ENCODE results near the gene SEMA6B. TPM values are rescaled to one million over a fixed set of nuclear protein-coding genes. Genes with fewer than 3 reads are reported as not detected.
A peak's percentile ranks its signal among the peaks of the same experiment; 100 is the strongest.

The SEMA6B gene
- polyA plus RNA-seq, 1 of the 3 experiments (the other 2 are of a cell fraction), result 3.7 TPM

DNA sequence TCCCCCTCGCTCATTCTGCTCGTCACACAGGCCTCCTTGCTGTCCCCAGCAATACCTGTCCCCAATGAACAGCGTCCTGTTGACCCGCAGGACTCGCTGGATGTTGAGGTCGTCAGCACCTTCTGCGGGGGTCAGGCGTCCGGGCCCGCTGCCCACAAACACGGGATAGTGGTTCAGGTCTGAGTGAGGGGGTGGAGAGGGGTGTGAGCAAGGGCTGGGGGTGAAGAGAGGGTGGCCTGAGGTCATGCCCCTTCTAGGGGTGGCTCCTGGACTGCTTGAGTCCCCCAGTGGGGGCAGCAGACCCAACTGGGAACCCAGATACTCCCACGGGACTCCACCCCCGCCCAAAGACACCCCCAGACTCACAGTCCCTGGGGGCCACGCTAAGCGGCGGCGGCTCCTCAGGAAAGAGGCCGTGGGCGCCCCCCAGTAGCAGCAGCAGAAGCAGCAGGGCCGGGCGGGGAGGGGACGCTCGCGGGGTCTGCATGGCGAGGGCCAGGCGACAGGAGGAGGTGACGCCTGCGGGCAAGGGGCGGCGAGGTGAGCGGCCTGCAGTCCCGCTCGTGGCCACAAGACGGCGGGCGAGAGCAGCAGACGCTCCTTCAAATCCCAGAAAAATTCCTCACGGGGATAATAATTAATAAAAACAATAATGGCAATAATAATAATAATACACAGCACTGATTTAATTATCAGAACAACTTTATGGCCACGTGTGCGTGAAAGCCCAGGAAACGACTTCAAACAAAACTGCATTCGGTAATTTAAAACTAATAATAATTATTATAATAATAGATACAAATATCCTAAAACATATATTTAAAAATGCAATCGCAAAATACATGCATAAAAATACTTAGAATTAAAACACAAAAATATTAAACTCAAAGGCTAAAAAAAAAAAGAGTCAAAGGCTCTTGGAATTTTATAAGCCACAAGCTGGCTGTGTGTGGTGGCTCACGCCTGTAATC is 1.2 kb downstream of the SEMA6B start (continued):
- no peak for TF ChIP-seq RCOR1 (IDR thresholded peaks at IDR 0.05; ENCODE audit: low read length)
- no peak for TF ChIP-seq EP300 (IDR thresholded peaks at IDR 0.05; ENCODE audit: borderline replicate concordance in 1 of 2, low read depth in 1 of 2, low read length in 1 of 2)

DNA sequence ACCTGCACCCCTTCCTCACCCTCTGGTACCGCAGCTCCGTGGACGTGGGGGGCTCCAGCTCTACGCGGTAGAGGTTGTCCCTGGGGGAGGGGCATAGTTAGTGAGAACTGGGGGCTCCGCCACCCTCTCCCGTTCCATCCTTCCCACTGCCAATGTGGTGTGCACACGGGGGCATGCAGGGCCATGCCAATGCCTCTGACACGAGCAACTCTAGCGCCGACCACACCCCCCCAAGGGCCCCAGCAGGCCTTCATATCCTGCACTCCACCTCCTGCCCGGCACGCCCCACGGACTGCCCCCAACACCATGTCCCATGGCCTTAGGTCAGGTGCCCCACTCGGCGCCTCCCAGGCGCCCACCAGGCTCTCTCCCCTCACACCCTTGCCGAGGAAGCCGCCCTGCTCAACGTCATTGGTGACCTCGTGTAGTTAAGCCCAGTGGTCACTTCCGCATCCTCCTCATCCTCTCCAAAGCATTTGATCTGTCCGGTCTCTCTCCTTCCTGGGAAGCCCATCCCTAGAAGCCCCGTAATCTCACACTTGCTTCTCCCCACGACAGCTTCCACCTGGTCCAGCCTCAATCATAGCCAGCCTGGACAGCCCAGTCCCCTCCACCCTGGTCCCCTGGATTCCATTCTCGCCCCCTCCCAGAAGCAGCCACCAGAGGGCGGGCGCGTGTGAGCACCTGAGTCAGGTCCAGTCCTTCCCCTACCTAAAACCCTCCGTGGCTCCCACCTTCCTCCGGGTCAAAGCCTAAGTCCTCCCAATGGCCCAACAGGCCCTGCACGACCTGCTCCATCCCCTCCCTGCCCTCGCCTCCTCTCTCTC is 2.1 kb downstream of the SEMA6B start:
- no peak overlapping the region for H3K4me3 ChIP-seq (ENCODE audit: low read depth in 2 of 2, low read length in 1 of 2)

DNA sequence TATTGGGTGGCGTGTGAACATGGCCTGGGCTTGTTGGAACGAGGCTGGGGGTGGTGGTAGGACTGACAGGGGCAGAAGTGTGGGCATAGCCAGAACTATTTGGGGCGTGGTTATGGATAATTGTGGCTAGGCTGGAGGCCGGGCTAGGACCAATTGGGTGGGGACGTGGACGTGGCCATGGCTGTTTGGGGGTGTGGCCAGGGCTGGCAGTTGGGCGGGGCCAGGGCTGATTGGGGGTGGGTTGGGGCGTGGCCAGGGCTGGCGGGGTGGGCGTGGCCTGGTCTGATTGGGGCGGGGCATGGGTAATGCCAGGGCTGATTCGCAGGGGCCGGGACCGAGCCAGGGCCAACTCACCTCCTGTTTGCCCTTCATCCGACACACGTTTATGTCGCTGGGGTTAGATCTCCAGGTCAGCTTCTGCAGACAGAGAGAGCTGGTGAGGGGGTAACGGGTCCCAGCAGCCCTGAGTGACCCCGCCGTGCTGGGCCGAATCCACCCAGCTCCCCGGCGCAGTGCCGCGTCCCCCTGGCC is 2.8 kb downstream of the SEMA6B start:
- Histone ChIP-seq H3K4me3 (ENCODE audit: low read depth in 2 of 2, low read length in 1 of 2) (peak overlapping the region in 1 of 2 experiments; percentile 12; a peak in 1 of 4 replicates), H3K79me2 (ENCODE audit: insufficient read depth) (no peaks in the 10 kb centered on the region), H3K27me3 (ENCODE audit: insufficient read depth) (no peaks in the 10 kb centered on the region; the same call in 1 of the 2 replicates), H4K20me1 (ENCODE audit: insufficient read depth) (no peaks in the 10 kb centered on the region), H2AFZ (ENCODE audit: low read depth) (no peak overlapping the region), H3K4me2 (no peak overlapping the region), H3F3A (replicated peaks; ENCODE audit: insufficient read depth) (peaks cover 14% of the 10 kb centered on the region), H3K27ac (ENCODE audit: low read depth in 2 of 2, low read length in 1 of 2) (no peak overlapping the region), H3K36me3 (replicated peaks in 1 of 2; ENCODE audit: control insufficient read depth in 1 of 2, insufficient read depth in 2 of 2, low read length in 1 of 2) (no peaks in the 10 kb centered on the region), H3K9me3 (no peaks in the 10 kb centered on the region), H3K9me2 (no peaks in the 10 kb centered on the region), H3K4me1 (ENCODE audit: control insufficient read depth in 1 of 2, insufficient read depth in 2 of 2, low read depth in 1 of 2, low read length in 1 of 2) (peaks cover 0 to 8% of the 10 kb centered on the region in 2 experiments; a peak in 1 of 4 replicates), H3K9ac (no peak overlapping the region)
- WGBS (ENCODE audit: low lambda C conversion rate), result 35% methylated on average over 25 of the region's 25 CpGs
- POLR2A ChIA-PET, result interaction anchor here (0.7 kb wide), 1 partner anchor 85 kb away, joined by 3 read pairs; the partner anchor contains the start of gene HDGFL2
- DNase-seq, result peak; percentile 98
- CTCF ChIA-PET, result interaction anchor here (0.5 to 3.9 kb wide), 18 partner anchors 9 to 186 kb away, joined by 3 to 25 read pairs (median 4); partner anchors contain the start of genes LRG1 and PLIN5
- no peak for TF ChIP-seq YY1 (IDR thresholded peaks at IDR 0.05; ENCODE audit: low read depth)
- TF ChIP-seq JUND (IDR thresholded peaks at IDR 0.05), result no peak
- no peak for TF ChIP-seq POLR2AphosphoS5 (IDR thresholded peaks at IDR 0.05; ENCODE audit: low read depth, low read length)
- TF ChIP-seq NRF1 (IDR thresholded peaks at IDR 0.05; ENCODE audit: low read depth, low read length), result no peak
- TF ChIP-seq, protein P1, sequence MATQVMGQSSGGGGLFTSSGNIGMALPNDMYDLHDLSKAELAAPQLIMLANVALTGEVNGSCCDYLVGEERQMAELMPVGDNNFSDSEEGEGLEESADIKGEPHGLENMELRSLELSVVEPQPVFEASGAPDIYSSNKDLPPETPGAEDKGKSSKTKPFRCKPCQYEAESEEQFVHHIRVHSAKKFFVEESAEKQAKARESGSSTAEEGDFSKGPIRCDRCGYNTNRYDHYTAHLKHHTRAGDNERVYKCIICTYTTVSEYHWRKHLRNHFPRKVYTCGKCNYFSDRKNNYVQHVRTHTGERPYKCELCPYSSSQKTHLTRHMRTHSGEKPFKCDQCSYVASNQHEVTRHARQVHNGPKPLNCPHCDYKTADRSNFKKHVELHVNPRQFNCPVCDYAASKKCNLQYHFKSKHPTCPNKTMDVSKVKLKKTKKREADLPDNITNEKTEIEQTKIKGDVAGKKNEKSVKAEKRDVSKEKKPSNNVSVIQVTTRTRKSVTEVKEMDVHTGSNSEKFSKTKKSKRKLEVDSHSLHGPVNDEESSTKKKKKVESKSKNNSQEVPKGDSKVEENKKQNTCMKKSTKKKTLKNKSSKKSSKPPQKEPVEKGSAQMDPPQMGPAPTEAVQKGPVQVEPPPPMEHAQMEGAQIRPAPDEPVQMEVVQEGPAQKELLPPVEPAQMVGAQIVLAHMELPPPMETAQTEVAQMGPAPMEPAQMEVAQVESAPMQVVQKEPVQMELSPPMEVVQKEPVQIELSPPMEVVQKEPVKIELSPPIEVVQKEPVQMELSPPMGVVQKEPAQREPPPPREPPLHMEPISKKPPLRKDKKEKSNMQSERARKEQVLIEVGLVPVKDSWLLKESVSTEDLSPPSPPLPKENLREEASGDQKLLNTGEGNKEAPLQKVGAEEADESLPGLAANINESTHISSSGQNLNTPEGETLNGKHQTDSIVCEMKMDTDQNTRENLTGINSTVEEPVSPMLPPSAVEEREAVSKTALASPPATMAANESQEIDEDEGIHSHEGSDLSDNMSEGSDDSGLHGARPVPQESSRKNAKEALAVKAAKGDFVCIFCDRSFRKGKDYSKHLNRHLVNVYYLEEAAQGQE (IDR thresholded peaks at IDR 0.05; ENCODE audit: low read depth, low read length), result no peak
- TF ChIP-seq FOXJ3 (CRISPR knock-in tag; IDR thresholded peaks at IDR 0.05), result no peak
- TF ChIP-seq RCOR1 (IDR thresholded peaks at IDR 0.05; ENCODE audit: low read length), result no peak
- no peak for TF ChIP-seq RAD21 (IDR thresholded peaks at IDR 0.05; ENCODE audit: low read length)
- no peak for TF ChIP-seq MEF2A (IDR thresholded peaks at IDR 0.05; ENCODE audit: borderline replicate concordance, low read depth)

More for the DNA sequence above, 2.1 kb downstream of the SEMA6B start:
- H4K20me1 ChIP-seq (ENCODE audit: insufficient read depth), result no peaks in the 10 kb centered on the region
- ChIA-PET CTCF (interaction anchor here (0.5 to 3.9 kb wide), 16 partner anchors 10 to 187 kb away, joined by 3 to 25 read pairs (median 4); partner anchors contain the start of genes LRG1 and UBXN6), POLR2A (interaction anchor here (0.7 kb wide), 1 partner anchor 86 kb away, joined by 3 read pairs; the partner anchor contains the start of gene HDGFL2)
- no peaks in the 10 kb centered on the region for H3K27me3 ChIP-seq (ENCODE audit: insufficient read depth)
- H3K9me3 ChIP-seq, result no peaks in the 10 kb centered on the region
- no peaks in the 10 kb centered on the region for H3K79me2 ChIP-seq (ENCODE audit: insufficient read depth)
- no peak overlapping the region for H2AFZ ChIP-seq (ENCODE audit: low read depth)
- peaks cover 0 to 8% of the 10 kb centered on the region in 2 experiments; a peak in 1 of 4 replicates for H3K4me1 ChIP-seq (ENCODE audit: control insufficient read depth in 1 of 2, insufficient read depth in 2 of 2, low read depth in 1 of 2, low read length in 1 of 2)
- H3F3A ChIP-seq (replicated peaks; ENCODE audit: insufficient read depth), result peaks cover 14% of the 10 kb centered on the region
- no peak overlapping the region for H3K27ac ChIP-seq (ENCODE audit: low read depth in 2 of 2, low read length in 1 of 2)
- H3K9me2 ChIP-seq, result no peaks in the 10 kb centered on the region
- no peak overlapping the region for H3K9ac ChIP-seq
- peak; percentile 69 for DNase-seq
- no peaks in the 10 kb centered on the region for H3K36me3 ChIP-seq (replicated peaks in 1 of 2; ENCODE audit: control insufficient read depth in 1 of 2, insufficient read depth in 2 of 2, low read length in 1 of 2)
- TF ChIP-seq, protein P2, sequence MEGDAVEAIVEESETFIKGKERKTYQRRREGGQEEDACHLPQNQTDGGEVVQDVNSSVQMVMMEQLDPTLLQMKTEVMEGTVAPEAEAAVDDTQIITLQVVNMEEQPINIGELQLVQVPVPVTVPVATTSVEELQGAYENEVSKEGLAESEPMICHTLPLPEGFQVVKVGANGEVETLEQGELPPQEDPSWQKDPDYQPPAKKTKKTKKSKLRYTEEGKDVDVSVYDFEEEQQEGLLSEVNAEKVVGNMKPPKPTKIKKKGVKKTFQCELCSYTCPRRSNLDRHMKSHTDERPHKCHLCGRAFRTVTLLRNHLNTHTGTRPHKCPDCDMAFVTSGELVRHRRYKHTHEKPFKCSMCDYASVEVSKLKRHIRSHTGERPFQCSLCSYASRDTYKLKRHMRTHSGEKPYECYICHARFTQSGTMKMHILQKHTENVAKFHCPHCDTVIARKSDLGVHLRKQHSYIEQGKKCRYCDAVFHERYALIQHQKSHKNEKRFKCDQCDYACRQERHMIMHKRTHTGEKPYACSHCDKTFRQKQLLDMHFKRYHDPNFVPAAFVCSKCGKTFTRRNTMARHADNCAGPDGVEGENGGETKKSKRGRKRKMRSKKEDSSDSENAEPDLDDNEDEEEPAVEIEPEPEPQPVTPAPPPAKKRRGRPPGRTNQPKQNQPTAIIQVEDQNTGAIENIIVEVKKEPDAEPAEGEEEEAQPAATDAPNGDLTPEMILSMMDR (IDR thresholded peaks at IDR 0.05), result peak; percentile 45
- no peak for TF ChIP-seq CHD2 (IDR thresholded peaks at IDR 0.05; ENCODE audit: low read length, partially characterized antibody)
- no peak overlapping the region for H3K4me2 ChIP-seq
- 34% methylated on average over 30 of the region's 33 CpGs for WGBS (ENCODE audit: low lambda C conversion rate)
